Erythroblast (primary cell): ENCODE measurements around the gene NBL1.

ENCODE experiments used
- DNase-seq, 2 experiments: peaks; one replicate each; lab custom pipeline; 2025; lab: John Stamatoyannopoulos, UW
- GATA1 ChIP-seq: IDR thresholded peaks from 2 replicates; pipeline ENCODE4 v1.6.1; 2011; ENCODE audit warnings: low read depth, mild to moderate bottlenecking, control low read depth, low read length, moderate library complexity
- POLR2A ChIP-seq: IDR thresholded peaks from 2 replicates; pipeline ENCODE4 v1.6.1; 2011; ENCODE audit warnings: mild to moderate bottlenecking, low read length

The NBL1 gene

DNA sequence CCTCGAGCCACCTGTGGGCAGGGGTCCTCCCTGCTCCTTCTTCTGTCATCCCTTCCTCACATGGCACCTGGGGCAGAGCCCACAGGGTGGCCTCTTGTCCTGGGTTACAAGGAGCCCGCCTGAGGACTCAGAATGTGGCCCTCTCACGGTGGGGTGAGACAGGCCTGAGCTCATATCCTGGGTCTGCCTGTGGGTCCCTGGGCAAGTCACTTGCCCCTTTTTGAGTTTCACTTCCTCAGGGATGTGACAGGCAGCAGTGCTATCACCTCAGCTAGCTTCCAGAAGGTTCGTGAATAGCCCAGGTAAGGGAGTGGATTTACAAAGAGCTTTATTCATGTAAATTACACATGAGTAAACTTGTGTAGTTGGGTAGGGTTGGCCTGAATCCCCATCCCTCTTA, 54.1 kb downstream of the NBL1 start:
- TF ChIP-seq GATA1, result no peak
- no peak for TF ChIP-seq POLR2A
- no peak for DNase-seq

DNA sequence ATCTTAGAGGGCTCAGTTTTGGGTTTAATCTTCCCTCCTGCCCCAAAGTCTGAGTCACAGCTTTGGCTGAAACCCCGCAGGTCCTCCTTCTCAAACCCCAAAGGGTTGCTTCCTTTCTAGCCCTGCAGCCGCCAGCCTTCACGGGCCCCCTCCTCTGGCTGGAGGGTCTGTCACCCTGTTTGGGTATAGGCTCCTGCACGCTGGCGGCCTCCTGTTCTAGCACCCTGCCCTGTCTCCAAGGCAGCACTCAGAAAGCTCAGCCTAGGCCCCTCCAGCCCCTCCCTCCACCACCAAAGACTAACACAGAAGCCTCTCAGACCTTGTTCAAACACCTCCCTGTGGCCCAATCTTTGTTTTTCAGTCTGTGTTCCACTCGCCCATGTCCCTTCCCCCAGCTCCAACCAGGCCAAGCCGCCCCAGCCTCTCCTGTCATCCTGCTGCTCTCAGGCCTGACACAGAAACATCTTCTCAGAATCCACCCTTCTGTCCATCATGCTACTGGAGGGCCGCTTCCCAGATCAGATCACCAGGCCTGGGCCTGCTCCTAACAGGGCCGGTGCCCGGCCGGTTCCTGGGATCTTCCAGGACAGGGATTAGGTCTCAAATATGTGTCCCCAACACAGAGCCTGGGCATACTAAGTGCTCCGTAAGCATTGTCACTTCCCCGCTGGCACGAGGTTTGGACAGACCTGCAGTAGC, 56.1 kb downstream of the NBL1 start:
- no peak for DNase-seq
- TF ChIP-seq GATA1 (no peak), POLR2A (no peak)

DNA sequence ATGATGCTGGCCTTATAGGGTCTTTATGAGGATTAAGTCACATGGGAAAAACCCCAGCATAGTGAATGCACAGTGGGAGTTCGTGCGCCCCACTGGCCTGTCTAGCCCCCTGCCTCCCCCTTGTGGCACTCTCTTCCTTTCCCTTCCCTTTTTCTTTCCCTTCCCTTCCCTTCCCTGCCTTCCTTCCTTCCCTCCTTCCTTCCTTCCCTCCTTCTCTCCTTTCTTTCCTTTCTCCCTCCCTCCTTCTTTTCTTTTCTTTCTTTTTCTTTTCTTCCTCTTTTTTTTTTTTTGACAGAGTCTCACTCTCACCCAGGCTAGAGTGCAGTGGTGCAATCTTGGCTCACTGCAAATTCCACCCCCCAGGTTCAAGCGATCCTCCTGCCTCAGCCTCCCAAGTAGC, 59.2 kb downstream of the NBL1 start:
- no peak for TF ChIP-seq POLR2A
- no peak for TF ChIP-seq GATA1
- DNase-seq, result no peak

DNA sequence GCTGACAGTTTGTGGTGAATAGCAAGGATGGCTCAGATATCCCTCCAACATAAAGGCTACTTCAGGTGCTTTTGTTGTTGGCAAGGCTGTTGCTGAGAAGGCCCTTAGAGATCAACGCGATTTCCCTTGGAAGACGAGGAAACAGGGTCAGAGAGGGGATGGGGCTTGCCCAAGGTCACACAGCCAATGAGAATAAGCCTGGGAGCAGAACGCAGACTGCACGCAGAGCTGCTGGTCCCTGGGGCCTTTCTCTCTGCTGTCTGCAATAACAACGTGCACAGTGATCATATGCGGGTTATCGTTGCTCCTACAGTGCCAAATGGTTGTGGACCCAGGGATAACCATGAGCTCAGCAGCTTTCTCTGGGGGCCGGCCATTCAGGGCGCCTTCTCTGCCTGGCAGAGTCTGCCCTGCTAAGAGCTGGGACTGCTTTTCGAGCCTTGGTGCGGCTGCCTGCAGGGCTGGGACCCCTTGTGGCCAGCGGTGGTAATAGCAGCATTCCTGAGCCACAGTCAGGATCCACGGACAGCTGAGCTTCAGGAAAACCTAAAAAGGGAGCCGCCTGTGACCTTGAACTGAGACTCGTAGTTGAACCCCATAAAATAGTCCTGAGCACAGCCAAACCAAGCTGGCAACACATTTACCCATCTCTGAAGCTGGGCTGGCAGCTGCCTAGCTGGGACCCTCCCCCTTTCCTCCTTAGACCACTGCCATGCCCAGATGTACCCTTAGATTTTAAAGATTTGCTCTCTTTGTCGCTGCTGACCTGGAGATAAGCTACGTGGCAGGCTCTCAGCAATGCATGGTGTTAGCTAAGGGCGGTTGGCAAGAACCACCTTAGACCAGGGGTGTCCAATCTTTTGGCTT, 60.4 kb downstream of the NBL1 start:
- DNase-seq, result peak; percentile 28 to 58
- TF ChIP-seq GATA1, result no peak
- no peak for TF ChIP-seq POLR2A

DNA sequence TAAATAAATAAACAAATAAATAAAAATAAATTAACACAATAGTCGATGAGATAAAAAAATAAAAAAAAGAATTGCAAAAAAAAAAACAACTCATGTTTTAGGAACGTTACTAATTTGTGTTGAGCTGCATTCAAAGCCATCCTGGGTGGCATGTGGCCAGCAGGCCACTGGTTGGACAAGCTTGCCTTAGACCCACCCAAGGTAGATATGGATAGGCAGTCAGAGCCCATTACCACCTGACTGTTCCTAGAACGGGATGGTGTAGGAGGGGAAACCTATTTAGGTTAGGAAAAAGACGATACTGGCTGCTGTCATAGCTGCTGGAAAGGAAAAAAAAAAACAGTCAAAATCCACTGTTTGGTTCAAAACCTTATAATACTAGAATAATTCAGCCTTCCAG, 61.4 kb downstream of the NBL1 start:
- TF ChIP-seq GATA1 (no peak), POLR2A (no peak)
- no peak for DNase-seq

DNA sequence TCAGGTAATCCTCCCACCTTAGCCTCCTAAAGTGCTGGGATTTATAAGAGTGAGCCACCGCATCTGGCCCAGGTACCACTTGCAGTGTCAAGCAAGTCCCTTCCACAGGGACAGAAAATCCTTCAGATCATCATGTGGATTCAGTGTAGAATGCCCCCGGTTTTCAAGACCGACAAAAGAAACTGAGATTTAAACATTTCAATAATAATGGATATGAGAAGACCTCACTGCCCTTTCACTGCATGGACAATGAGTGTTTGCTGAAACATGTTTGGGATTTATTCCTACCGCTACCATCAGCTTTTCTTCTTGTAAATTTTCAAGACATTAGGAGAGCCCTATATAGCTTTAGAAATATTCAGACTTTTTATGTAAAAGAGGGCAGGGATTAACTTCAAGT, 62.0 kb downstream of the NBL1 start:
- no peak for DNase-seq
- TF ChIP-seq GATA1, result no peak
- TF ChIP-seq POLR2A, result no peak
